ENCODE results near the gene ADAM11.

Gene ADAM11

GRCh38 chr17:44778656-44779210, 19.9 kb downstream of the ADAM11 start:
- H3K9ac ChIP-seq (ENCODE audit: low read depth, low read length): no peak overlapping the region
- peak overlapping the region; percentile 99 for H3K4me2 ChIP-seq (ENCODE audit: low read length)
- H3K9me3 ChIP-seq (replicated peaks; ENCODE audit: low read length): no peaks in the 10 kb centered on the region
- no peaks in the 10 kb centered on the region for H3K36me3 ChIP-seq (ENCODE audit: insufficient read depth, low read length)
- no peak overlapping the region for H3K4me3 ChIP-seq (ENCODE audit: low read length)
- no peaks in the 10 kb centered on the region for H3K27me3 ChIP-seq (ENCODE audit: control insufficient read depth, insufficient read depth, low read length)
- H3K4me1 ChIP-seq (ENCODE audit: control insufficient read depth, insufficient read depth, low read length): peaks cover 27% of the 10 kb centered on the region

- Histone ChIP-seq H3K4me2 (ENCODE audit: low read length) (peak overlapping the region; percentile 99), H3K4me1 (ENCODE audit: control insufficient read depth, insufficient read depth, low read length) (peaks cover 27% of the 10 kb centered on the region), H3K4me3 (ENCODE audit: low read length) (peak overlapping the region; percentile 81), H3K36me3 (ENCODE audit: insufficient read depth, low read length) (no peaks in the 10 kb centered on the region), H3K9ac (ENCODE audit: low read depth, low read length) (peak overlapping the region; percentile 75), H3K27me3 (ENCODE audit: control insufficient read depth, insufficient read depth, low read length) (no peaks in the 10 kb centered on the region), H3K9me3 (replicated peaks; ENCODE audit: low read length) (no peaks in the 10 kb centered on the region)
Observed at GRCh38 chr17:44779211-44780025, 20.6 kb downstream of the ADAM11 start.

- no peak overlapping the region for H3K4me3 ChIP-seq (ENCODE audit: low read length)
- no peak overlapping the region for H3K4me2 ChIP-seq (ENCODE audit: low read length)
- no peaks in the 10 kb centered on the region for H3K36me3 ChIP-seq (ENCODE audit: insufficient read depth, low read length)
- no peak overlapping the region for H3K9ac ChIP-seq (ENCODE audit: low read depth, low read length)
- H3K27me3 ChIP-seq (ENCODE audit: control insufficient read depth, insufficient read depth, low read length): no peaks in the 10 kb centered on the region
- no peaks in the 10 kb centered on the region for H3K9me3 ChIP-seq (replicated peaks; ENCODE audit: low read length)
- H3K4me1 ChIP-seq (ENCODE audit: control insufficient read depth, insufficient read depth, low read length): peaks cover 24% of the 10 kb centered on the region
Observed at GRCh38 chr17:44780161-44780560, 21.4 kb downstream of the ADAM11 start.

DNA sequence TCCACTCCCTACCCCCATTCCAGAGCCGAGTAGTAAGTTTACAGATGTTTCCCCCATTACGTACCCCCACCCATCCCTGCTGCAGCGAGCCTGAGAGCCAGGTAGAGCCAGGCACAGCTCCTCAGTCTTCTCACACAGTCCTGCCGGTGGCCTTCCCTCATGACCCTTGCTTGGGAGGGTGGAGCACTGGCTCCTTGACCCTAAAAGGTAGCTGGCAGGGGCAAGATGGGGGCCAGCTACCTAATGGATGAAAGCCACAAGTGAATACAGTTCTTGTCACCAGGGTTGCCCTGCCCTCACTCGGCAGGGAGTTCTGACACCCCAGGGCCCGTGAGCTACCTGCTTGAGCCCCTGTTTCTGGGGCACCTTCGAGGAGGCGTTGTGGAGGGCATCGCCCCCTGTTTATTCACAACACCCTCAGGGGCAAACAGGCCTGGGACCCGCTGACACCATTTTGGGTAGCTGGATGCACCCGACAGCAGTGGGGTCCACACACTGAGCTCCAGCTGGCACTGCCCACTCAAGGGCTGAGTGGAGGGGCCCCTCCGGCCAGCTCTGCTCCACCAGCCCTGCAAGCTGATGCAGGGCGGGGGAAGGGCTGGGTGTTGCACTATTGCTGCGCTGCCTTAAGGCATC, 22.2 kb downstream of the ADAM11 start:
- Histone ChIP-seq H3K9me3 (replicated peaks; ENCODE audit: low read length) (no peaks in the 10 kb centered on the region), H3K27me3 (ENCODE audit: control insufficient read depth, insufficient read depth, low read length) (no peaks in the 10 kb centered on the region), H3K4me3 (ENCODE audit: low read length) (no peak overlapping the region), H3K4me1 (ENCODE audit: control insufficient read depth, insufficient read depth, low read length) (peaks cover 20% of the 10 kb centered on the region), H3K36me3 (ENCODE audit: insufficient read depth, low read length) (no peaks in the 10 kb centered on the region), H3K9ac (ENCODE audit: low read depth, low read length) (no peak overlapping the region), H3K4me2 (ENCODE audit: low read length) (no peak overlapping the region)

DNA sequence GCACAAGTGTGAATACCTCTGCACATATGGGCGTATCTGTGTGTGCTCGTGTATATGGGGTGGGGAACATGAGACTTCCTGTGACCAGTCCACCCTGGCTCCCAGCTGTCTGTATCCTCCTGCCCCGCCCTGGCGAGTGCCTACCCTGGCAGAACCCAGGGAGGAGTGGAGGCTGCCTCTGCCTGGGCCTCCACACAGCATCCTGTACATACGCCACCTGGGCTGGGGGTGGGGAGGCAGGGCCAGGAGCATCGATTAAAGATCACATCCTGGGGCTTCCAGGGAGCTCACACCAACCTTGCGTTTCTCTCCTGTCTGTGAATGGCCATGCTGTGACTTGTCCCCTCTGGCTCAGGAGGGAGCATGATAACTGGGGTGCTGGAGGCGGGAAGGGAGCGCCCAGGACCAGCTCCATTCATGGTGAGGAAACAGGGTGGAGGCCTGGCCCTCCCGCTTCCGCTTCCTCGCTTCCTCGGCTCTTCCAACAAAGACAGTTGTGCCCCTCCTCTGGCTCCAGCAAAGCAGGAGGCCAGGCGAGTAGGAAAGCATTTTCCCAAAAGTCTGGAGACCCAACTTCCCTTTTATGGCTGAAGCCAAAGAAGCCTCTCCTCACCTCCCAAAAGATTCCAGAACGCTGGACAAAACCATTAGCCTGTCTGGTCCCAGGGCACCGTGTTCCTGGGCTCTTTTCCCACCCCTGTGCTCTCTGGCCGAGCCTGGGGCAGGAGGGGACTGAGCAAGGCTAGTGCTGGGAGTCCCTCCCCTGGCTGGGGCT, 22.9 kb downstream of the ADAM11 start:
- Histone ChIP-seq H3K9me3 (replicated peaks; ENCODE audit: low read length) (no peaks in the 10 kb centered on the region), H3K4me3 (ENCODE audit: low read length) (no peak overlapping the region), H3K4me2 (ENCODE audit: low read length) (no peak overlapping the region), H3K27me3 (ENCODE audit: control insufficient read depth, insufficient read depth, low read length) (peaks cover 5% of the 10 kb centered on the region), H3K4me1 (ENCODE audit: control insufficient read depth, insufficient read depth, low read length) (peaks cover 16% of the 10 kb centered on the region), H3K9ac (ENCODE audit: low read depth, low read length) (no peak overlapping the region), H3K36me3 (ENCODE audit: insufficient read depth, low read length) (no peaks in the 10 kb centered on the region)

- Histone ChIP-seq H3K27me3 (ENCODE audit: control insufficient read depth, insufficient read depth, low read length) (peaks cover 11% of the 10 kb centered on the region), H3K9me3 (replicated peaks; ENCODE audit: low read length) (no peaks in the 10 kb centered on the region), H3K9ac (ENCODE audit: low read depth, low read length) (no peak overlapping the region), H3K4me2 (ENCODE audit: low read length) (no peak overlapping the region), H3K4me1 (ENCODE audit: control insufficient read depth, insufficient read depth, low read length) (peaks cover 16% of the 10 kb centered on the region), H3K4me3 (ENCODE audit: low read length) (no peak overlapping the region), H3K36me3 (ENCODE audit: insufficient read depth, low read length) (no peaks in the 10 kb centered on the region)
Observed at GRCh38 chr17:44782326-44782850, 23.6 kb downstream of the ADAM11 start.

GRCh38 chr17:44785921-44786320, 27.1 kb downstream of the ADAM11 start:
- H3K4me3 ChIP-seq (ENCODE audit: low read length): no peak overlapping the region

DNA sequence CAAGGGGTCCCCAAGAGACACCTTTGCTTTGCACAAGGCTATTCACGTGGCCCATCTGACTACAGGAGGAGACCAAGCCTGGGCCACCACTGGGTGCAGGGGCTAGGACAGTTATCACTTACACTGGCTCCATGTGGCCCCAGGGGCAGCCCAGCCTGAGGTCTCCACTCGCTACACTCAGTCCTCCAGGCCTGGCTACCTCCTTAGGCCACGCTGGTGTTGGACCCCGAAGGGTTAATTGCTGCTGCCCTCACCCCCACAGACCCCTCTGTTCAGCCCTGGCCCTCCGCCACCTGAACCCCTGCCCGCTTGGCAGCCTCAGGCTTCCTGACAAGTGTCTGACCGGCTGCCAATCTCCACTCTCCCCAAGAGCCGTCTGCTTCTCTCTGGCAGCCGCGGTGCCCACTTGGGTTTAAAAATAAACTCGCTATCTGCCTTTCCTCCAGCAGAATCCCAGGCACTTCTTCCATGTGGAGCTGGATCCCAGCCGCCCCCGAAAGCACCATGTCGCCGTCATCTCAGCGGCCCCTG, 27.8 kb downstream of the ADAM11 start:
- Histone ChIP-seq H3K4me3 (ENCODE audit: low read length) (no peak overlapping the region), H3K27me3 (ENCODE audit: control insufficient read depth, insufficient read depth, low read length) (peaks cover 20% of the 10 kb centered on the region), H3K9me3 (replicated peaks; ENCODE audit: low read length) (no peaks in the 10 kb centered on the region), H3K36me3 (ENCODE audit: insufficient read depth, low read length) (no peaks in the 10 kb centered on the region), H3K4me2 (ENCODE audit: low read length) (no peak overlapping the region), H3K4me1 (ENCODE audit: control insufficient read depth, insufficient read depth, low read length) (peaks cover 2% of the 10 kb centered on the region), H3K9ac (ENCODE audit: low read depth, low read length) (no peak overlapping the region)

More at GRCh38 chr17:44785921-44786320, 27.1 kb downstream of the ADAM11 start:
- Histone ChIP-seq H3K4me2 (ENCODE audit: low read length) (no peak overlapping the region), H3K27me3 (ENCODE audit: control insufficient read depth, insufficient read depth, low read length) (peaks cover 20% of the 10 kb centered on the region), H3K4me1 (ENCODE audit: control insufficient read depth, insufficient read depth, low read length) (peaks cover 8% of the 10 kb centered on the region), H3K36me3 (ENCODE audit: insufficient read depth, low read length) (no peaks in the 10 kb centered on the region), H3K9ac (ENCODE audit: low read depth, low read length) (no peak overlapping the region), H3K9me3 (replicated peaks; ENCODE audit: low read length) (no peaks in the 10 kb centered on the region)

- Histone ChIP-seq H3K9ac (ENCODE audit: low read depth, low read length) (no peak overlapping the region), H3K4me1 (ENCODE audit: control insufficient read depth, insufficient read depth, low read length) (no peaks in the 10 kb centered on the region), H3K4me2 (ENCODE audit: low read length) (no peak overlapping the region), H3K27me3 (ENCODE audit: control insufficient read depth, insufficient read depth, low read length) (peaks cover 20% of the 10 kb centered on the region), H3K36me3 (ENCODE audit: insufficient read depth, low read length) (no peaks in the 10 kb centered on the region), H3K9me3 (replicated peaks; ENCODE audit: low read length) (no peaks in the 10 kb centered on the region), H3K4me3 (ENCODE audit: low read length) (no peak overlapping the region)
Observed at GRCh38 chr17:44787271-44787940, 28.6 kb downstream of the ADAM11 start.

GRCh38 chr17:44788139-44788538, 29.4 kb downstream of the ADAM11 start:
- no peaks in the 10 kb centered on the region for H3K9me3 ChIP-seq (replicated peaks; ENCODE audit: low read length)
- no peak overlapping the region for H3K4me3 ChIP-seq (ENCODE audit: low read length)
- H3K36me3 ChIP-seq (ENCODE audit: insufficient read depth, low read length): no peaks in the 10 kb centered on the region
- H3K4me1 ChIP-seq (ENCODE audit: control insufficient read depth, insufficient read depth, low read length): no peaks in the 10 kb centered on the region
- no peak overlapping the region for H3K9ac ChIP-seq (ENCODE audit: low read depth, low read length)
- peaks cover 20% of the 10 kb centered on the region for H3K27me3 ChIP-seq (ENCODE audit: control insufficient read depth, insufficient read depth, low read length)
- no peak overlapping the region for H3K4me2 ChIP-seq (ENCODE audit: low read length)

Data from skeletal muscle satellite cell (primary cell).